Gastroesophageal sphincter (tissue), 3 donors: ENCODE data around the gene CPA2.

Experiments
- POLR2A ChIP-seq, 2 donors: fragments of 450-650 bp; IDR thresholded peaks; one replicate each; pipeline ENCODE4 v1.6.1; 2017; ENCODE audit warnings: antibody characterized with exemption in 2 of 2, mild to moderate bottlenecking in 2 of 2, moderate library complexity in 1 of 2
- POLR2AphosphoS5 ChIP-seq: sonication (generic); formaldehyde crosslinking; IDR thresholded peaks from one replicate; pipeline ENCODE4 v1.6.1; 2017; ENCODE audit warnings: antibody characterized with exemption
- TF ChIP-seq, protein P1 (sequence below), 4 experiments: fragments of 200-600 bp in 2 of 4; fragments of 450-650 bp in 2 of 4; sonication (generic) in 1 of 4; IDR thresholded peaks; one replicate each; pipeline ENCODE4 v1.5.1; 2017 to 2019; ENCODE audit warnings: antibody characterized with exemption in 4 of 4, mild to moderate bottlenecking in 2 of 4, moderate library complexity in 2 of 4

DNA sequence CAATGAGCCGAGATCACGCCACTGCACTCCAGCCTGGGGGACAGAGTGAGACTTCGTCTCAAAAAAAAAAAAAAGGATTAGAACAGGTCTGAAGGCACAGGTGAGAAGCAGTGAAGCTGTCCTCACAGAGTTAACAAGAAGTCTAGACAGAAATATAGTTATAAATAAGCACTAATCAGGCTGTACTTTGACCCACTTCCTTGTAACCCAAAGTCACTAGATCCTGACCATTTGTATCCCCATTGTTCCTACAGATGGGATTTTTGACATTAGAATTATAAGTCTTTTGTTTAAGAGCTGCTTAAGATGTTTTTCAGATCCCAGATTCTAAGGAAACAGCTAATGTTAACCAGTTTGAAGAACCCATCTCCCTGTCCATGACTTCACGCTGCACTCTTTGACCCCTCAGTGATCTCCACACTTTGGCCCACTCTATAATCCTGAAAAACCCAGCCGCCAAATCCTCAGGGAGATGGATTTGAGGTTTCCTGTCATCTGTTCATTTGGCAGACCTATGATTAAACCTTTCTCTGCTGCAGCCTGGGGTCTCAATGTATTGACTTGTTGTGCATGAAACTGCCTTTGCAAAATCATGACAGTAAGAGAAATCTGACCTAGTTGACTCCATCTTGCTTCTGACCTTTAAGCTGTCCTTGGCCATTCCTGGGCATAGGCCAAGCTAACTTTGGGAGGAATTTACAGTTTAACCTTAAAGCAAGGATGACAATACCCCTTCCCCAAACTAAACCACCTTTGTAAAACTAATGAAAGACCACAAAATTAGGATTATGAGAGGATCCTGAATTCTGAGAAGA, 47.6 kb upstream of the CPA2 start:
- TF ChIP-seq, protein P1, sequence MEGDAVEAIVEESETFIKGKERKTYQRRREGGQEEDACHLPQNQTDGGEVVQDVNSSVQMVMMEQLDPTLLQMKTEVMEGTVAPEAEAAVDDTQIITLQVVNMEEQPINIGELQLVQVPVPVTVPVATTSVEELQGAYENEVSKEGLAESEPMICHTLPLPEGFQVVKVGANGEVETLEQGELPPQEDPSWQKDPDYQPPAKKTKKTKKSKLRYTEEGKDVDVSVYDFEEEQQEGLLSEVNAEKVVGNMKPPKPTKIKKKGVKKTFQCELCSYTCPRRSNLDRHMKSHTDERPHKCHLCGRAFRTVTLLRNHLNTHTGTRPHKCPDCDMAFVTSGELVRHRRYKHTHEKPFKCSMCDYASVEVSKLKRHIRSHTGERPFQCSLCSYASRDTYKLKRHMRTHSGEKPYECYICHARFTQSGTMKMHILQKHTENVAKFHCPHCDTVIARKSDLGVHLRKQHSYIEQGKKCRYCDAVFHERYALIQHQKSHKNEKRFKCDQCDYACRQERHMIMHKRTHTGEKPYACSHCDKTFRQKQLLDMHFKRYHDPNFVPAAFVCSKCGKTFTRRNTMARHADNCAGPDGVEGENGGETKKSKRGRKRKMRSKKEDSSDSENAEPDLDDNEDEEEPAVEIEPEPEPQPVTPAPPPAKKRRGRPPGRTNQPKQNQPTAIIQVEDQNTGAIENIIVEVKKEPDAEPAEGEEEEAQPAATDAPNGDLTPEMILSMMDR (IDR thresholded peaks at IDR 0.05), result no peak
- TF ChIP-seq POLR2A (IDR thresholded peaks at IDR 0.05) (no peak), POLR2AphosphoS5 (no peak)
